GM12878 (cell line): ENCODE measurements around the gene MMD2. TPM values are rescaled to one million over a fixed set of nuclear protein-coding genes. Genes with fewer than 3 reads are reported as not detected.

Experiments used
- ATAC-seq: fragments of 200-7000 bp; cut with Tn5 transposase; 3 replicates; pipeline ENCODE4 v1.9.1; 2020; ENCODE audit warnings: mild to moderate bottlenecking, moderate library complexity
- BruUV-seq: library from RNA; stranded (reverse); fragments of 400-500 nt; replicated peaks from 2 replicates; lab custom pipeline; 2021; lab: Mats Ljungman, UMichigan
- CTCF ChIA-PET: fragments of 300-600 bp; sonication (Branson Sonifier 250); formaldehyde crosslinking; extraction: SDS; loops from one replicate; lab custom pipeline; 2021; ENCODE audit warnings: inconsistent platforms; lab: Yijun Ruan, JAX
- POLR2A ChIA-PET: fragments of 350-600 bp; formaldehyde crosslinking; extraction: SDS; loops from one replicate; lab custom pipeline; 2021; ENCODE audit warnings: inconsistent platforms; lab: Charles Lee
- RAD21 ChIA-PET: fragments of 300-600 bp; sonication (Branson Sonifier 250); formaldehyde crosslinking; loops from one replicate; lab custom pipeline; 2023; ENCODE audit warnings: antibody characterized with exemption; ENCODE audit not compliant: unreplicated experiment; lab: Charles Lee
- SMC1A ChIA-PET: fragments of 300-600 bp; sonication (Branson Sonifier 250); formaldehyde crosslinking; loops from one replicate; lab custom pipeline; 2023; ENCODE audit not compliant: unreplicated experiment, uncharacterized antibody; lab: Charles Lee
- DNase-seq: peaks from one replicate; pipeline ENCODE4 v3.0.0-alpha.2; 2011; ENCODE audit warnings: low read depth, low spot score
- FAIRE-seq: peaks from 3 replicates; lab custom pipeline; 2011; peaks lifted over from hg19 to GRCh38; lab: Jason Lieb, UNC
- H2AFZ ChIP-seq: 2 replicates; pipeline ENCODE4 v1.6.0; 2011; ENCODE audit warnings: low read depth, low read length, control low read depth; ENCODE audit not compliant: control insufficient read depth
- H3K27ac ChIP-seq: 2 replicates; pipeline ENCODE4 v1.5.1; 2011; ENCODE audit warnings: control low read depth; ENCODE audit not compliant: control insufficient read depth, insufficient read depth
- H3K27me3 ChIP-seq, 2 experiments: replicated peaks in 1 of 2; 2 replicates each; pipeline versions ENCODE4 v1.6.0 to v1.6.1; 2011; ENCODE audit warnings: low read length in 1 of 2; ENCODE audit not compliant: control insufficient read depth in 2 of 2, insufficient read depth in 2 of 2
- H3K36me3 ChIP-seq, 2 experiments: 2 replicates each; pipeline ENCODE4 v1.5.1; 2011; ENCODE audit warnings: low read length in 1 of 2; ENCODE audit not compliant: control insufficient read depth in 2 of 2, insufficient read depth in 2 of 2
- H3K4me1 ChIP-seq: 2 replicates; pipeline ENCODE4 v1.6.1; 2011; ENCODE audit warnings: mild to moderate bottlenecking, low read length, moderate library complexity, mixed read lengths; ENCODE audit not compliant: control insufficient read depth, insufficient read depth
- H3K4me2 ChIP-seq: 2 replicates; pipeline ENCODE4 v1.6.0; 2011; ENCODE audit warnings: control low read depth; ENCODE audit not compliant: control insufficient read depth, insufficient read depth
- H3K4me3 ChIP-seq: fragments of 200-600 bp; sonication (generic); 2 replicates; pipeline ENCODE4 v1.5.1; 2016
- H3K79me2 ChIP-seq: 2 replicates; pipeline ENCODE4 v1.6.0; 2011; ENCODE audit warnings: low read length; ENCODE audit not compliant: control insufficient read depth, insufficient read depth
- H3K9ac ChIP-seq: 2 replicates; pipeline ENCODE4 v1.8.0; 2011; ENCODE audit warnings: low read length, control low read depth, mixed read lengths; ENCODE audit not compliant: control insufficient read depth, insufficient read depth
- H3K9me3 ChIP-seq: replicated peaks from 3 replicates; pipeline ENCODE4 v1.5.1; 2011; ENCODE audit warnings: mild to moderate bottlenecking, low read length; ENCODE audit not compliant: control insufficient read depth, insufficient read depth
- H4K20me1 ChIP-seq: 2 replicates; pipeline ENCODE4 v1.6.0; 2011; ENCODE audit not compliant: control insufficient read depth, insufficient read depth
- CBX5 ChIP-seq: sonication (generic); IDR thresholded peaks from 2 replicates; pipeline ENCODE4 v1.6.1; 2016; ENCODE audit warnings: low read depth, moderate library complexity, mild to moderate bottlenecking, inconsistent platforms
- CHD2 ChIP-seq: IDR thresholded peaks from 2 replicates; pipeline ENCODE4 v1.6.1; 2011; ENCODE audit warnings: low read depth, low read length, improper control_type of control experiment, borderline replicate concordance
- ETV6 ChIP-seq, 2 experiments: fragments of 450-650 bp in 1 of 2; IDR thresholded peaks in 1 of 2; conservative IDR thresholded peaks in 1 of 2; 2 replicates each; pipeline ENCODE4 v1.6.1; 2014; ENCODE audit warnings: antibody characterized with exemption in 1 of 2, borderline replicate concordance in 1 of 2, low read depth in 1 of 2, mild to moderate bottlenecking in 1 of 2, moderate library complexity in 1 of 2
- EZH2 ChIP-seq: IDR thresholded peaks from 2 replicates; pipeline ENCODE4 v1.6.1; 2012; ENCODE audit warnings: low read depth, mild to moderate bottlenecking, control low read depth, inconsistent platforms, low read length, borderline replicate concordance; ENCODE audit not compliant: control insufficient read depth
- GATAD2B ChIP-seq: fragments of 450-650 bp; conservative IDR thresholded peaks from 2 replicates; pipeline ENCODE4 v1.6.1; 2017; ENCODE audit warnings: low read depth, mild to moderate bottlenecking, moderate library complexity
- HCFC1 ChIP-seq: fragments of 150-350 bp; IDR thresholded peaks from 2 replicates; pipeline ENCODE4 v1.6.1; 2014; ENCODE audit warnings: low read length
- LARP7 ChIP-seq: fragments of 450-650 bp; IDR thresholded peaks from 2 replicates; pipeline ENCODE4 v1.6.1; 2017; ENCODE audit warnings: mild to moderate bottlenecking
- MEF2A ChIP-seq: IDR thresholded peaks from 2 replicates; pipeline ENCODE4 v1.6.1; 2011; ENCODE audit warnings: low read depth, mild to moderate bottlenecking, low read length, moderate library complexity; ENCODE audit not compliant: insufficient read depth
- MYC ChIP-seq: IDR thresholded peaks from 2 replicates; pipeline ENCODE4 v1.6.1; 2011; ENCODE audit warnings: mild to moderate bottlenecking, low read length, moderate library complexity, inconsistent platforms; ENCODE audit not compliant: insufficient read depth, insufficient replicate concordance, insufficient read length, severe bottlenecking
- NFYA ChIP-seq: IDR thresholded peaks from 2 replicates; pipeline ENCODE4 v1.6.1; 2011; ENCODE audit warnings: low read depth, mild to moderate bottlenecking, low read length, improper control_type of control experiment, borderline replicate concordance
- RB1 ChIP-seq: fragments of 450-650 bp; formaldehyde crosslinking; IDR thresholded peaks from 2 replicates; pipeline ENCODE4 v1.6.1; 2017; ENCODE audit warnings: mild to moderate bottlenecking, borderline replicate concordance
- RBBP5 ChIP-seq: fragments of 200-600 bp; sonication (generic); conservative IDR thresholded peaks from 2 replicates; pipeline ENCODE4 v1.6.1; 2016
- SREBF2 ChIP-seq: IDR thresholded peaks from 2 replicates; pipeline ENCODE4 v1.6.1; 2012; ENCODE audit warnings: mild to moderate bottlenecking, low read length
- SUPT20H ChIP-seq: IDR thresholded peaks from 2 replicates; pipeline ENCODE4 v1.6.1; 2011; ENCODE audit warnings: low read depth, mild to moderate bottlenecking, low read length, moderate library complexity, borderline replicate concordance; ENCODE audit not compliant: control insufficient read depth
- YBX1 ChIP-seq: fragments of 450-650 bp; IDR thresholded peaks from 2 replicates; pipeline ENCODE4 v1.6.1; 2016; ENCODE audit warnings: antibody characterized with exemption
- ZNF622 ChIP-seq: fragments of 450-650 bp; IDR thresholded peaks from 2 replicates; pipeline ENCODE4 v1.6.1; 2017; ENCODE audit warnings: mild to moderate bottlenecking, inconsistent platforms
- WGBS: methylation state at CpG from one replicate; pipeline ENCODE4 v1.1.6; 2016; ENCODE audit warnings: low lambda C conversion rate; ENCODE audit not compliant: insufficient replicate concordance, insufficient coverage; ENCODE audit errors: missing lambda C conversion rate; 5-methylcytosine and 5-hydroxymethylcytosine counted together
- in situ Hi-C: fragments of 300-500 bp; cut with MboI; formaldehyde crosslinking; loops from 9 replicates; pipeline ENCODE4 v1.14.3; 2018; ENCODE audit warnings: mixed read lengths
- intact Hi-C: fragments of 100-400 bp; cut with micrococcal nuclease; formaldehyde crosslinking; loops from one replicate; pipeline ENCODE4 v1.14.2; 2022; ENCODE audit not compliant: unreplicated experiment
- polyA plus RNA-seq, 11 experiments: library from polyadenylated mRNA; depleted of rRNA in 4 of 11; unstranded in 6 of 11; stranded (reverse) in 5 of 11; fragments of >200 nt; fragmentation: Nextera tagmentation in 4 of 11; fragmentation: Illumina TruSeq in 1 of 11; extraction: Ambion mirVana in 4 of 11; extraction: Trizol in 1 of 11; gene quantifications; 1 replicate in 1 of 11; 2 replicates in 10 of 11; pipeline versions ENCODE4 v1.2.1 to v1.2.3, GENCODE V29; 2011 to 2016; ENCODE audit warnings: inconsistent platforms in 2 of 11, missing spikeins in 2 of 11, low read depth in 1 of 11
- total RNA-seq, 4 experiments: library from RNA; depleted of rRNA in 3 of 4; stranded (reverse); fragments of >200 nt in 3 of 4; fragmentation: Illumina TruSeq in 1 of 4; extraction: Trizol in 1 of 4; gene quantifications; 2 replicates each; pipeline versions ENCODE4 v1.2.1 to v1.2.3, GENCODE V29; 2013 to 2021
- TF ChIP-seq, protein P1 (sequence below): fragments of 150-350 bp; IDR thresholded peaks from 2 replicates; pipeline ENCODE4 v1.6.1; 2016; ENCODE audit warnings: low read depth, low read length

The MMD2 gene
- total and polyA plus RNA-seq, 10 of the 15 experiments (the other 5 are each of a cell fraction or from before 2014, with no cell fraction given) = not detected

GRCh38 chr7:4939971-4940728, 18.8 kb downstream of the MMD2 start:
- in situ Hi-C loops (no loop called here), intact Hi-C loops (no loop called here)
- ATAC-seq (no peak), FAIRE-seq (no peak), DNase-seq (no peak)
- H3K79me2 ChIP-seq = no peaks in the 10 kb centered on the region
- no peaks in the 10 kb centered on the region for H3K36me3 ChIP-seq
- POLR2A ChIA-PET = no interaction called here
- no peak overlapping the region for H3K27ac ChIP-seq
- RAD21 ChIA-PET = no interaction called here
- WGBS = 65% methylated on average over 25 of the region's 26 CpGs
- H3K4me3 ChIP-seq = no peak overlapping the region
- SMC1A ChIA-PET = no interaction called here
- no peaks in the 10 kb centered on the region for H3K4me1 ChIP-seq
- CTCF ChIA-PET = interaction anchor here (0.7 kb wide), 1 partner anchor 1143 kb away, joined by 3 read pairs; no protein-coding TSS in a partner anchor
- H3K4me2 ChIP-seq = no peak overlapping the region
- TF ChIP-seq ZNF622 (no peak), CBX5 (no peak), MEF2A (no peak), NFYA (no peak), EZH2 (no peak), GATAD2B (no peak), SUPT20H (no peak), SREBF2 (no peak), MYC (no peak), ETV6 (conservative IDR thresholded peaks at IDR 0.05 in 1 of 2, IDR thresholded peaks at IDR 0.05 in 1 of 2; ENCODE audit: borderline replicate concordance in 1 of 2, low read depth in 1 of 2) (no peak), CHD2 (no peak), HCFC1 (no peak), RBBP5 (no peak), LARP7 (no peak), YBX1 (no peak), RB1 (no peak)
- TF ChIP-seq, protein P1, sequence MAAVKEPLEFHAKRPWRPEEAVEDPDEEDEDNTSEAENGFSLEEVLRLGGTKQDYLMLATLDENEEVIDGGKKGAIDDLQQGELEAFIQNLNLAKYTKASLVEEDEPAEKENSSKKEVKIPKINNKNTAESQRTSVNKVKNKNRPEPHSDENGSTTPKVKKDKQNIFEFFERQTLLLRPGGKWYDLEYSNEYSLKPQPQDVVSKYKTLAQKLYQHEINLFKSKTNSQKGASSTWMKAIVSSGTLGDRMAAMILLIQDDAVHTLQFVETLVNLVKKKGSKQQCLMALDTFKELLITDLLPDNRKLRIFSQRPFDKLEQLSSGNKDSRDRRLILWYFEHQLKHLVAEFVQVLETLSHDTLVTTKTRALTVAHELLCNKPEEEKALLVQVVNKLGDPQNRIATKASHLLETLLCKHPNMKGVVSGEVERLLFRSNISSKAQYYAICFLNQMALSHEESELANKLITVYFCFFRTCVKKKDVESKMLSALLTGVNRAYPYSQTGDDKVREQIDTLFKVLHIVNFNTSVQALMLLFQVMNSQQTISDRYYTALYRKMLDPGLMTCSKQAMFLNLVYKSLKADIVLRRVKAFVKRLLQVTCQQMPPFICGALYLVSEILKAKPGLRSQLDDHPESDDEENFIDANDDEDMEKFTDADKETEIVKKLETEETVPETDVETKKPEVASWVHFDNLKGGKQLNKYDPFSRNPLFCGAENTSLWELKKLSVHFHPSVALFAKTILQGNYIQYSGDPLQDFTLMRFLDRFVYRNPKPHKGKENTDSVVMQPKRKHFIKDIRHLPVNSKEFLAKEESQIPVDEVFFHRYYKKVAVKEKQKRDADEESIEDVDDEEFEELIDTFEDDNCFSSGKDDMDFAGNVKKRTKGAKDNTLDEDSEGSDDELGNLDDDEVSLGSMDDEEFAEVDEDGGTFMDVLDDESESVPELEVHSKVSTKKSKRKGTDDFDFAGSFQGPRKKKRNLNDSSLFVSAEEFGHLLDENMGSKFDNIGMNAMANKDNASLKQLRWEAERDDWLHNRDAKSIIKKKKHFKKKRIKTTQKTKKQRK = no peak
- no peaks in the 10 kb centered on the region for H3K27me3 ChIP-seq
- H4K20me1 ChIP-seq = no peaks in the 10 kb centered on the region
- no peak overlapping the region for H3K9ac ChIP-seq
- BruUV-seq = no TSS peak
- no peak overlapping the region for H2AFZ ChIP-seq
- no peaks in the 10 kb centered on the region for H3K9me3 ChIP-seq
